Activated CD4-positive, CD25-positive, alpha-beta regulatory T cell (primary cell): Measurements from ENCODE around the gene FFAR1.

Experiments used
- DNase-seq, 4 experiments: peaks; one replicate each; lab custom pipeline; 2025; lab: John Stamatoyannopoulos, UW

The FFAR1 gene

DNA sequence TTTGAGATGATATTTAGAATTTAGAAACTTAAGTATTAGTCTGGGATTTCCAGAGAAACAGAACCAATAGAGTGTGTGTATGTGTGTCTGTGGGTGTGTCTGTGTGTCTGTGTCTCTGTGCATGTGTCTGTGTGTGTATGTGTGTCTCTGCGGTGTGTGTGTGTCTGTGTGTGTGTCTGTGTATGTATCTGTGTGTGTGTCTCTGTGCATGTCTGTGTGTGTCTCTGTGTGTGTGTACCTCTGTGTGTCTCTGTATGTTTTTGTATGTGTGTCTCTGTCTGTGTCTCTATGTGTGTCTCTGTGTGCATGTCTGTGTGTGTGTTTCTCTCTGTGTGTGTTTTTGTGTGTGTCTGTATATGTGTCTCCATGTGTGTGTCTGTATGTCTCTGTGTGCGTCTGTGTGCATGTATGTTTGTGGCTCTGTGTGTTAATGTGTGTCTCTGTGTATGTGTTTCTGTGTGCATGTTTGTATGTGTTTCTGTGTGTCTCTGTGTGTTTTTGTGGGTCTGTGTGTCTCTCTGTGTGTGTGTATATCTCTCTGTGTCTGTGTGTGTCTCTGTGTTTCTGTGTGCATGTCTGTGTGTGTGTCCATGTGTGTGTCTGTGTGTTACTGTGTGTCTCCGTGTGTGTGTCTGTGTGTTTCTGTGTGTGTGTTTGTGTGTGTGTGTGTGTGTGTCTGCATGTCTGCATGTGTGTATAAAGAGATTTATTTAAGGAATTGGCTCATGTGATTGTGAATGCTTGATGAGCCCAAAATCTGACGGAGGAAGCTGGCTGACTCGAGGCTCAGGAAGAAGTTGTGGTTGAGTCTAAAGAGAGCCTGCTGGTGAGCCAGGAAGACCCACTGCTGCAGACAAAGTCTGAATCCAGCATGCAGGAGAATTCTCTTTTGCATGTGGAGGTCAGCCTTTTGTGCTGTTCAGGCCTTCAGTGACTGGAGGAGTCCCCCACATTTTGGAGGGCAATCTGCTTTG, 45.3 kb downstream of the FFAR1 start:
- no peak for DNase-seq

DNA sequence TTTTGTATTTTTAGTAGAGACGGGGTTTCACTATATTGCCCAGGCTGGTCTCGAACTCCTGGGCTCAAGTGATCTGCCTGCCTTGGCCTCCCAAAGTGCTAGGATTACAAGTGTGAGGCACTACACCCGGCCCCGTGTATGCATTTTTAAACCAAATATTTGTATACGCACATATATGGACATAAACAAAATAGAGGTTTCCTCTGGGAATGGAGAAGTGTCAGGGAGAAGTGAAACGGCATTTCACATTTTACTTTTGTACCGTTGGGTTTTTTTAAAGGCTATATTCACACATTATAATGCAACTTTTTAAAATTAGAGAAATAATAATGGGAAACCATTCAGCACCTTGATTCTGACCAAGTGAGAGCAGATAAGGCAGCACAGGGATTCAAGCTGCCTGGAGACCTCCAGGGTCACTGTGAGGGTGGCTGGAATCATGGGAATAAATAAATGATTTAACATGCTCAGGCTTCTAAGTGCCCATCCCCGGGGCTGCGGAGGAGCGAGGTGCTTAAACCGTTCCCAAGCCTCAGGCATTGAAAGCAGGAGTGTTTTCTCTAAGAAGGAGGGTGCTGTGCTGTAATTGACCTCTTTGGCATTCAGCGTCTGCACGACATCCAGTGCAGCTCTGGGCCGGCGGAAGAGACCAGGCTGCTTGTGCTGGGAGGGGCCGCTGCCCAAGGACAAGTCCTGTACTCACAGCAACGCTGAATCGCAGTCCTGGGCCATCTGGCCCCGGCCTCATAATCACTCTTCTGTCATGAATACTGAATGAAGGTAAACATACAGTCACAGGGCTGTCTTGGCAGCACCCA, 47.9 kb downstream of the FFAR1 start:
- no peak for DNase-seq

GRCh38 chr19:35396240-35396885, 48.7 kb downstream of the FFAR1 start:
- no peak for DNase-seq

- no peak for DNase-seq
Measured at GRCh38 chr19:35397064-35397463, 49.4 kb downstream of the FFAR1 start.
